RPMI8226 (cell line): ENCODE data around the gene ETV6.
A peak's percentile ranks its signal among the peaks of the same experiment; 100 is the strongest.

Experiments
- DNase-seq: peaks from one replicate; pipeline ENCODE4 v3.0.0-alpha.2; 2015

Gene ETV6

DNA sequence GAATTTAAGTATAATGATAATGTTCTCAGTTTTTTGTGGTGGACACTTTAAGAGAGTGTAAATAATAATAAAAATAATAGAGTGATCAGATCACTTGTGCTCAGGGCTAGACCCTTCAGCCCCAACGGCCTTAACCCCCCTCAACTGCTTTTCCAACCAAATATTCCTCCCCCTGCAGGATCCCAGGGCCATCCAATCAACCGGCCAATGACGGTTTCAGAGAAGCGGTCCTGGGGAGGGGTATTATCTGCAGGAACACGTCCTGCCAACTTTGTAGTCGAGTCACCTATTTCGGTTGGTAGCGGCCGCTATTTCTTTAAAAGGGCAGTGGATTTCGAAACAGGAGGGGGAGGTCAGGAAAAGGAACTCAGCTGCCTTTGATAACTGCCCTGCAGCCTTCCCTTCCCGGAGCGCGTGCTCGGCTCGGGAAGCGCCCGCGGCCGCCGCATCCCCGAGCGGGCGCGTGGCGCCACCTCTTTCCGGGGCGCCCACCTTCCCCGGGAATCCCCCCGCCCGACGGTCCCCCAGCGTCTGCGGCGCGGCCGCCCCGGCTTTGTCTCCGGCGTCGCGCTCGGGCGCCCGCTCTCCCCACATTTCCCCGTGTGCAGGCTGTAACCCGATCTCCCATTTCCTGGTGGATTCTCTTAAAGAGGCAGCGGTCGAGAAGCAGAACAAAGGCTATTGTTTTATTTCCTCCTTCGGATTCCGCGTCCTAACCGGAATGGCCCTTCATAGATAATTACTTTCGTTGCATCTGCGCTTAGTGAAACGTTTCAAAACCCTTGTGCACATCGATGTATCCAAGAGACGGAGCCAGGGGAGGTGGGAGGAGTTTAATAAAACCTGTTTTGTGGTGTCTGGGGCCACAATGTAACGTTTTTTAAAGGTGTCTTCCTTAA lies 711 bp upstream of the ETV6 start:
- DNase-seq = peak; percentile 79

GRCh38 chr12:11650286-11651281 lies 1.1 kb downstream of the ETV6 start:
- peak; percentile 58 for DNase-seq

DNA sequence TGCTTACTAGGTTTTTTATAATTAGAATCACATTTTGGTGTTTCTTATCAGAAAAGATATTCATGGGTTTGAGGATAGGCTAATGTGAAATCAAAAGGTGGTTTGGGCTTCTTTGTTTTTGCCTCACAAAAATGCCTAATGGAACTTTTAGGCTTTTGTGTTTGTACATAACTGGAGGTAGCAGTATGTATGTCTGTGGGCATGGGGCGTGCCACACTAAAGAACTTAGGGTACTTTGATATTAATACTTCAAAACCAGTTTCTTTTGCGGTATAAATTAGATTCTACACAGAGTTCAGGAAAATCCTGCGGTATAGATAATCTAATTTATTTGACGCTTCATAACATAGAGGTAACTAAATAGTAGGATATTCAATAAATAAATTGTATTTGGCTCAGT lies 1.9 kb downstream of the ETV6 start:
- peak; percentile 15 for DNase-seq

DNA sequence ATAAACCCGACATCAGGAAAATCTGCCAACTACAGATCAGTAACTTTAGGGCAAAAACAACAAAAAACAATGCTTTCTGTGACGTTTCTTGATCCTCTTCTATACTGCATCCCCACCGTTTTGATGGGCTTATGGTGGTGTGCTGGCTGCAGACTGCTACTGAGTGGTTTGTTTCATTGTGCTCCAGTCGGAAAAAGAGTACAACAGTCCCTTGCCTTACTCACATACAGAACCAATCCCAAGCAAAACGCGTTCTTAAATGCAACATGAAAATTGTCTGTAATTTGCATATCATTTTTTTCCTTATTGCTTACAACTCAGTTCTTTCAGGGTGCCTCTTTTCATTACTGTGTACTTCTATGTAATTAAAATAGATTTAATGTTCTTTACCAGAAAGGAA lies 2.3 kb downstream of the ETV6 start:
- peak; percentile 27 for DNase-seq

DNA sequence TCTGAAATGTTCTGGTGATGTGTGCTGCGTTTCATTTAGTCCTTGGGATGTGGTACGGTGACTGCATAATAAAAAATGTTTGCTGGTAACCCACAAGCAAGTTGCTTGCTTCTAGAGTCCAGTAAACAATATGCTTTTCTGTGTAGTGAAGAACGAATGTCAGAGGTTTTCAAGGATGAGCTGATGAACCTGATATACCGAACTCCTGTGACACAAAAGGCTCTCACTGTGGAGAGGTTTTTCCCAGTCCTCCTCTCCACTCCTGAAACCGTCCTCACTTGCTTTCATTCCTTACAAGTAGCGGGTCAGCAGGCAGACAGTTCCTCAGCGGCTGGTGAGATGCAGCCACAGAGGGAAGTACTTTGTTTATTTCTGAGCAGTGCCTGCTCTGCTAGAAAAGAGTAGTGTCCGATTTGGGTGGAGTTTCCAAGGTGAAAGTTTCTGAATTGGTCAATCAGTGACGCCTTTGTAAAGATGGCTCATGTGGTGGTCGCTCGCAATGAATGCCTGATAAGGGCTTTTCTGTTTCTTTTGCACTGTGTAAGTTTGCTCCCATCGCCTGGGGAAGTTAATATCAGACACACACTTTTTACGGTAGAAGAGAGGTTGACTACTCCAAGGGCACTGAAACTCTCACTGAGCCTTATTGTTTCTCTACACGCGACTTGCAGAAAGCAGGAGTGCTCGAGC lies 3.0 kb downstream of the ETV6 start:
- DNase-seq = peak; percentile 51

- peak; percentile 18 for DNase-seq
Observed at GRCh38 chr12:11653215-11653753, 3.8 kb downstream of the ETV6 start.

GRCh38 chr12:11654338-11654737 lies 4.9 kb downstream of the ETV6 start:
- DNase-seq = peak; percentile 31

DNA sequence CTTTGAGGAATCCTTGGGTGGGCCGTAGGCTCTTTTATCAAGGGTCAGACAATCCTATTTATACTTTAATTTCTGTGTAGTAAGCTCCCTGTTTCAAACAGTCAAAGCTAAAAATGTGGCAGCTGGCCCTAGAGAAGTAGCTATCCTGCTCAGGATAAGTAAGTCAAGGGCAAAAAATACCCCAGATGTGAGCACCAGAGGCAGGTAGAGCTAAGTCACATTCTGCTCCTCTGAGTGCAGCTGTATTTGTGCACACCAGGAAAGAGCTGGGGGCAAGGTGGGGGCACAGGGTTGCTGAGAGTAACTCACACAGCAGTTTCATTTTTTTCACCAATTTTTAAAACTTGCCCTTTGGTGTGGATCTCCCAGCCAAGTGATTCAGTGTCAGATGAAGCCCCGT lies 5.3 kb downstream of the ETV6 start:
- DNase-seq = peak; percentile 34

- no peak for DNase-seq
Observed at GRCh38 chr12:11655842-11656241, 6.4 kb downstream of the ETV6 start.

DNA sequence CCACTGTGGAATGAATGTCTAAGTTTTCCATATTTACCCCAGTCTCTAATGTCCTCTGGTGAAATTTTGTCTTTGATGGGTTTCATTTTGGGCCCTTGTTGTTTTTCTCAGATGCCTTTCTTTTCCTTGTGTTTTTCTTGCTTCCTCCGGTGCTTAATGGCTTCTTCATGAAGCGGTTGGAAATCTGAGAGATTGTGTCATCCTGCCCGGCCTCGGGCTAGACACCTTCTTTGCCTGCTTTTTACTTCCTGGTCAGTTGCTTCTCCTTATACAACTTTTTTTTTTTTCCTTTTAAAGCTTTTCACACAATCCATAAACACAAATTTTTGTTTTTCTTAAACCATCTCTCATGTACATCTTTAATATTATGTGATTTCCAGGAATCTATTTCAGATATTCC lies 7.1 kb downstream of the ETV6 start:
- DNase-seq = no peak

GRCh38 chr12:11657511-11657910 lies 8.0 kb downstream of the ETV6 start:
- no peak for DNase-seq

- DNase-seq = no peak
Observed at GRCh38 chr12:11658791-11659190, 9.3 kb downstream of the ETV6 start.

- DNase-seq = no peak
Observed at GRCh38 chr12:11660624-11661023, 11.2 kb downstream of the ETV6 start.

DNA sequence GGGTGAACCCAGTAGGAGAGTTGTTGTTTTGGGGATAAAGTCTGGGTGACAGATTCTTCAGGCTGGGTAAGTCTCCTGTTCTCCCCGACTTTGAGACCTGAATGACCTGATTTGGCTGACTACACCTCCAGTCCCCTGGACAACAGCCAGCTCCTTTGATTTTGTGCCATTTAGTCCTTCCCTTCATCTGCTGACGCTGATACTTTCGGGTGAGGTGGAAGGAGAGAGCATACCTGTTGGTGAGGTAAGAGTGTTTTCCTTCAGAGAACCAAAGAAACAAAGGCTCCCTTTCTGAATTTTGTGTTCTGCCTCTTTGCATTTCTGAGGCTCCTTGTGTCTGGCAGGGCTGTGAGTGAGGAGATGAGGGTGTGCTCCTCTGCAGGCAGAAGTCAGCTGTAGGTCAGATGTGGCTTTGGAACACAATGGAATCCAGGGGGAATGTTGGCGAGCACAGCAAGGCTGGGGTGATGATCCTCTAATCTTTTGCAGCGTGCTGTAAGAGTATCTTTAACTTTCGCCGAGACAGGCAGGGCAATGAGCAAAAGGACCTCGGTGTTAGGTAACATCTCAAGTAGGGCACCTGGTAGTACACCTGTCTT lies 12.1 kb downstream of the ETV6 start:
- DNase-seq = peak; percentile 95

GRCh38 chr12:11662369-11662768 lies 12.9 kb downstream of the ETV6 start:
- no peak for DNase-seq

GRCh38 chr12:11663130-11663529 lies 13.7 kb downstream of the ETV6 start:
- DNase-seq = no peak

DNA sequence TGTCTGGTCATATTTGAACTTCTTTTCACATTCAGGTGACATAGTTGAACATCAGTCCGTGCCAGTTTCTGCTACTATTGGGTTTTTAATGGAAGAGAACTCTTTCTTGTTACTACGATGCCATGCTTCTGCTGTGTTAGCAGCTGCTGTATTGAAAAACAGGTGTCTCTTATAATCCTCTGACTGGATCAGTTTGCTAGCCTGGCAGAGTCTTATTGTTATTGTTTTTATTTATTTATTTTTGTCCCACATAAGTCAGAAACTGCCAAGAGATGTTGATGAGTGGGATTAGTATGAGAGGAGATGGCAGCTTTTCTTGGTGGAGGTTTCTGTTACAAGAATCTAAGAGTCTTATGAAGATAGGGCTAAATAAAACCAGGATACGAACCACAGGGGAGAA lies 14.6 kb downstream of the ETV6 start:
- DNase-seq = no peak

DNA sequence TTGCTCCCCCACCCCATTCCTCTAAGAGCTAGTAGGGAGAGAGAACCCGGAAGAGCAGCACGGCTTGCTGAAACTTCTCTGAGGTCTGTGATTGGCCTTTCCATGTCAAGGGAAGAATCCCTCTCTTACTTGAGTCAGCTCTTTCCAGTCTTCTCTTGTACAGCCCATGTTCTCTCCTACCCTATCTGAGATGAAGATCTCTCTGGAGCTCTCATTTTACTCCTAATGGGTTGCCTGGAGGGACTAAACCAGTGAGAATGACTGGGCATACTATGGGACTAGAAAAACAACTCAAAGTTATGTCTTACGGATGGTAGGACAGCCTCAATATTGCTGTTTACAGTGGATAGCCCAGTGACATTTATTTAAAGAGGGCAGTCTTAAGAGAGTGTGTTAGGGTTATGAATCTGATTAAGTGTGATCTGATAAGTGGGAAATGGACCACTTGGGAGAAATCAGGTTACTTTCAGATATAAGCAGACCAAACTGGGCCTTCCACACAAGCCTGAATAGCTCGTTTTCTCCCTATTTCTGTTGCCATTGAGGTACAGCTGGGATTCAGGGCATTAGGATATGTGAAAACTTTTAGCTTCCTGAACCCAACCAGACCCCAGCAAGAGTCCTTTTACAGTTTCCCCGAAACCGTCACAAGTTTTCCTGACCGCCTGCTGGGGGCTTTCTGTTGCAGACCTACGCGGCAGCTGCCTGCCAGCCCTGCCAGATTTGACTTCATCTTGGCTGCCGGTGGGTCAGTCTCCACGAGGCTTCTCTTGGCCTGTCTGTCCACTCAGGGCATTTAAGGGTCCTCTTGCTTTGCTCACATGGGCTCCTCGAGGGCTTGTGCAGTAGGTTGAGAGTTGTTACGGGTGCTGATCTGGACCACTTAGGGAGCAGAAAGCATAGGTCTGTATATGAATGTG lies 16.9 kb downstream of the ETV6 start:
- no peak for DNase-seq

- no peak for DNase-seq
Observed at GRCh38 chr12:11667171-11667570, 17.7 kb downstream of the ETV6 start.

DNA sequence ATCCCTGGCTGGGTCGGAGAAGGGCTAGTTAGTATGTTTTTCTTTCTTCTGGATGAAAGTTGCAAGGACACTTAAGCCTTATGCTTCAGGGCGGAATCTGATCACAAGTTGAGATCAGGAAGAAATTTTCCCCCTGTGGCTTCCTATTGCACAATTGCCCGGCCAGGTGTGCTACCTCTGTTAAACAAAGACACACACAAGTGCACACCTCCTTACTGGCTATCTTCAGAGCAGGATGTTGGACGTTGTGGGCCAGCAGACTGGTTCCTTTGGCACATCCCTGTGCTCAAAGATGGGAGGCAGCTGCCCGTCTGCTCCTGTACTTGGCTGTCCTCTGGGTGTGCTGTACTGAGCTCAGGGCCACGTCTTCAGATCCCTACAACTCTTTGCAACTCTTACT lies 19.1 kb downstream of the ETV6 start:
- DNase-seq = no peak

DNA sequence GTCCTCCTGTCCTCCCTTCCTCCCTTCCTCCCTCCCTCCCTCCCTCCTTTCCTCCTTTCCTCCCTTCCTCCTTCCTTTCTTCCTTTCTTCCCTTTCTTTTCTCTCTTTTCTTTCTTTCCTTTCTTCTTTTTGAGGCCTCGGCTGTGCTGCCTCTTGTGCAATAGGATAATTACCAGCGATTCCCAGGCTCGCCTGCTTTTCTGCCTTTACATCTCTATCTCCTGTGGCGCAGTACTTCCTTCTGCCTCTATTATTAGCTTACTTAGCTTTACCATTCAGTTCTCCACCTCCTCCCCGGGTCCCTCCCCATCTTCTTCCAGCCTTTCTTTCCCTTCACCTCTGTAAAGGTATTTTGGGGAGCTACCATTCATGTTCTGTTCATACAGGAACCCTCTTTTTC lies 19.9 kb downstream of the ETV6 start:
- no peak for DNase-seq
